Hematopoietic multipotent progenitor cell treated with erythropoietin and hydrocortisone succinate and interleukin-3 and kit ligand, for 17 days (in vitro differentiated cells): ENCODE results near the gene FEV.
"Not testable (repeated sequence)": the region's sequence is repeated elsewhere in the genome, so short reads cannot be mapped to it uniquely, and the experiment has no call there.

Experiments
- DNase-seq: peaks from one replicate; pipeline ENCODE4 v3.0.0-alpha.2; 2015; ENCODE audit warnings: low spot score

FEV gene

GRCh38 chr2:218975060-218975777, 9.8 kb downstream of the FEV start:
- DNase-seq: no peak

GRCh38 chr2:218970894-218971293, 14.1 kb downstream of the FEV start:
- DNase-seq: no peak

- DNase-seq: no peak
Observed at GRCh38 chr2:218964041-218964771, 20.8 kb downstream of the FEV start.

GRCh38 chr2:218963601-218964000, 21.4 kb downstream of the FEV start:
- no peak for DNase-seq

GRCh38 chr2:218962859-218963492, 22.0 kb downstream of the FEV start:
- no peak for DNase-seq

GRCh38 chr2:218961651-218962570, 23.1 kb downstream of the FEV start:
- DNase-seq: no peak

GRCh38 chr2:218961229-218961628, 23.8 kb downstream of the FEV start:
- no peak for DNase-seq

GRCh38 chr2:218960309-218961165, 24.4 kb downstream of the FEV start:
- no peak for DNase-seq

- no peak for DNase-seq
Observed at GRCh38 chr2:218959761-218960308, 25.1 kb downstream of the FEV start.

- DNase-seq: peak; percentile 9
Observed at GRCh38 chr2:218959141-218959731, 25.7 kb downstream of the FEV start, which contains the start of gene CDK5R2. Gene CDK5R2, plus strand, starts transcription at chr2:218959666. Its CDS starts 155 bp downstream, at chr2:218959821.

- DNase-seq: no peak
Observed at GRCh38 chr2:218958276-218958675, 26.7 kb downstream of the FEV start.

- no peak for DNase-seq
Observed at GRCh38 chr2:218957671-218958070, 27.3 kb downstream of the FEV start.

GRCh38 chr2:218956039-218956438, 28.9 kb downstream of the FEV start:
- no peak for DNase-seq

- no peak for DNase-seq
Observed at GRCh38 chr2:218954541-218955300, 30.3 kb downstream of the FEV start.

GRCh38 chr2:218953366-218953954, 31.5 kb downstream of the FEV start:
- no peak for DNase-seq

- DNase-seq: no peak
Observed at GRCh38 chr2:218952160-218952559, 32.8 kb downstream of the FEV start.

- DNase-seq: no peak
Observed at GRCh38 chr2:218946621-218947020, 38.4 kb downstream of the FEV start.

GRCh38 chr2:218944759-218945404, 40.1 kb downstream of the FEV start:
- DNase-seq: no peak

GRCh38 chr2:218931751-218932150, 53.2 kb downstream of the FEV start:
- not testable (repeated sequence) for DNase-seq
